Keratinocyte (primary cell): ENCODE results near the gene TMTC2. TPM values are rescaled to one million over a fixed set of nuclear protein-coding genes. Genes with fewer than 3 reads are reported as not detected.

ENCODE experiments used
- DNase-seq: peaks from one replicate; pipeline ENCODE4 v3.0.0-alpha.2; 2011; ENCODE audit warnings: low read depth, missing footprints, low spot score
- FAIRE-seq: peaks from 2 replicates; lab custom pipeline; 2011; peaks lifted over from hg19 to GRCh38; lab: Jason Lieb, UNC
- H2AFZ ChIP-seq: 2 replicates; pipeline ENCODE4 v1.6.0; 2012; ENCODE audit warnings: low read length, control low read depth, inconsistent platforms; ENCODE audit not compliant: control insufficient read depth
- H3K27ac ChIP-seq: 2 replicates; pipeline ENCODE4 v1.5.1; 2011; ENCODE audit warnings: low read length; ENCODE audit not compliant: control insufficient read depth, insufficient read depth
- H3K27me3 ChIP-seq: 3 replicates; pipeline ENCODE4 v1.6.0; 2011; ENCODE audit warnings: low read length; ENCODE audit not compliant: control insufficient read depth, insufficient read depth; ENCODE audit errors: extremely low read depth
- H3K36me3 ChIP-seq, 2 experiments: 2 replicates in 1 of 2; 3 replicates in 1 of 2; pipeline ENCODE4 v1.5.1; 2011; ENCODE audit warnings: low read length in 2 of 2, mild to moderate bottlenecking in 1 of 2; ENCODE audit not compliant: control insufficient read depth in 2 of 2, insufficient read depth in 2 of 2; ENCODE audit errors: extremely low read depth in 1 of 2
- H3K4me1 ChIP-seq: 3 replicates; pipeline ENCODE4 v1.5.1; 2011; ENCODE audit warnings: low read length; ENCODE audit not compliant: control insufficient read depth, insufficient read depth; ENCODE audit errors: extremely low read depth
- H3K4me2 ChIP-seq: 3 replicates; pipeline ENCODE4 v1.6.0; 2011; ENCODE audit warnings: low read depth, low read length; ENCODE audit not compliant: control insufficient read depth, insufficient read depth; ENCODE audit errors: extremely low read depth
- H3K4me3 ChIP-seq, 3 experiments: fragments of 200-600 bp in 1 of 3; sonication (generic) in 1 of 3; 2 replicates in 2 of 3; 3 replicates in 1 of 3; pipeline ENCODE4 v1.5.1; 2011 to 2016; ENCODE audit warnings: low read length in 3 of 3, mild to moderate bottlenecking in 3 of 3, control low read depth in 2 of 3, inconsistent platforms in 1 of 3, low read depth in 1 of 3, mixed read lengths in 1 of 3, mixed run types in 1 of 3, moderate library complexity in 1 of 3; ENCODE audit not compliant: control insufficient read depth in 2 of 3, insufficient read depth in 2 of 3; ENCODE audit errors: extremely low read depth in 1 of 3
- H3K79me2 ChIP-seq: 2 replicates; pipeline ENCODE4 v1.6.0; 2012; ENCODE audit warnings: low read length; ENCODE audit not compliant: control insufficient read depth, insufficient read depth
- H3K9ac ChIP-seq: 3 replicates; pipeline ENCODE4 v1.6.0; 2011; ENCODE audit warnings: low read length; ENCODE audit not compliant: control insufficient read depth, insufficient read depth; ENCODE audit errors: extremely low read depth
- H3K9me1 ChIP-seq: 3 replicates; pipeline ENCODE4 v1.6.0; 2011; ENCODE audit warnings: low read length; ENCODE audit not compliant: control insufficient read depth, insufficient read depth; ENCODE audit errors: extremely low read depth
- H3K9me3 ChIP-seq: 2 replicates; pipeline ENCODE4 v1.5.1; 2012; ENCODE audit warnings: low read depth, low read length; ENCODE audit not compliant: control insufficient read depth
- H4K20me1 ChIP-seq: 3 replicates; pipeline ENCODE4 v1.6.0; 2011; ENCODE audit warnings: low read length; ENCODE audit not compliant: control insufficient read depth, insufficient read depth; ENCODE audit errors: extremely low read depth
- EZH2 ChIP-seq: IDR thresholded peaks from one replicate; pipeline ENCODE4 v1.6.1; 2012; ENCODE audit warnings: inconsistent platforms, mild to moderate bottlenecking, low read length, moderate library complexity
- dilution Hi-C: fragments of 300-500 bp; cut with MboI; formaldehyde crosslinking; loops from one replicate; pipeline ENCODE4 v1.7.0; 2020; ENCODE audit warnings: low sequenced_read_pairs; ENCODE audit not compliant: extremely low pct_ligation_motif_present
- polyA plus RNA-seq, 5 experiments: library from polyadenylated mRNA; depleted of rRNA in 3 of 5; stranded (reverse) in 3 of 5; stranded (forward) in 1 of 5; unstranded in 1 of 5; fragments of >200 nt; gene quantifications; 1 replicate in 1 of 5; 2 replicates in 3 of 5; 3 replicates in 1 of 5; pipeline versions ENCODE4 v1.2.1 to v1.2.3, GENCODE V29; 2011 to 2012; ENCODE audit warnings: missing spikeins in 2 of 5, low read depth in 1 of 5, low replicate concordance in 1 of 5
- TF ChIP-seq, protein P1 (sequence below), 3 experiments: IDR thresholded peaks in 1 of 3; conservative IDR thresholded peaks in 1 of 3; optimal IDR thresholded peaks in 1 of 3; 2 replicates in 2 of 3; 3 replicates in 1 of 3; pipeline versions ENCODE3 to v1.5.1; 2011; ENCODE audit warnings: low read length in 3 of 3, mild to moderate bottlenecking in 3 of 3, moderate library complexity in 2 of 3, control low read depth in 1 of 3, inconsistent platforms in 1 of 3; ENCODE audit not compliant: insufficient read depth in 2 of 3; ENCODE audit errors: extremely low read depth in 1 of 3

The TMTC2 gene
- polyA plus RNA-seq, 1 donor (not counting 4 experiments of a cell fraction or from before 2014, with no cell fraction given) = 3.8 TPM

DNA sequence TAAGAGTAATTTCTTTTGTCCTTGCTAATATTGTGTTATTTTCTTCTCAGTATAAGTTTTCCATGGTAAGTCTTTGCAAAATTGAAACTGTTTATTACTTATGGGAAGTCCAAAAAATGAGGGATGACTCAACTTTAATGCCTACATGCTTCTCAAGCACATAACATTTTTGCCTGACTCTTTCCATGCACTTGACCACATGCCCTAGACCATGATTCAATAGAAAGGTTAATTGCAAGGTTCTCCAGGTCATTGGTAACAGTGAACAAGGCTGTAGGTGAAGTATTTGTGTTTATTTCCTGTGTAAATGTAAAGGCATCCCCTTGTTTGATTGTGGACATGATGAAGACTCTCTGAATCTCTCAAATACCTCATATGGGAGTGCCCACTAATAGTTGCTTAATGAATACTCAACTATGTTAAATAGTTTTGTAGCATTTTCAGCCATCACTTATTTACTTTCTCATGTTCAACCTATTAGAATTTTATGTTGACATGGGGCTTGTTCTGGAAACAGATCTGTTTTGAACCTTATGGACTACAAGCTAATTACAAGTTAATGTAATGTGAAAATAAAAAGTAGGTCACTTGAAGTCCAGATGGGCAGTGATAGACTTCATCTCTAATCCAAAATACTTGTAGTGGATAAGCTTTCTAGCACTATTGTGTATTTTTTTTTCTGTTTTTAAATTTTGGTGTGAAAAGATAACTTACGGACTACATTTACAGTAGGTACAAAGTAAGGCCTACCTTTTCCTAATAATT lies 131.7 kb downstream of the TMTC2 start:
- Histone ChIP-seq H4K20me1 (no peaks in the 10 kb centered on the region), H3K9me1 (no peaks in the 10 kb centered on the region), H3K27ac (no peak overlapping the region), H3K4me1 (peaks cover 5% of the 10 kb centered on the region), H3K36me3 (no peaks in the 10 kb centered on the region), H2AFZ (no peak overlapping the region), H3K27me3 (no peaks in the 10 kb centered on the region), H3K4me2 (no peak overlapping the region), H3K4me3 (no peak overlapping the region), H3K9ac (no peak overlapping the region), H3K79me2 (no peaks in the 10 kb centered on the region), H3K9me3 (no peaks in the 10 kb centered on the region)
- dilution Hi-C loops = no loop called here
- FAIRE-seq = no peak
- DNase-seq = no peak
- TF ChIP-seq EZH2 = no peak

DNA sequence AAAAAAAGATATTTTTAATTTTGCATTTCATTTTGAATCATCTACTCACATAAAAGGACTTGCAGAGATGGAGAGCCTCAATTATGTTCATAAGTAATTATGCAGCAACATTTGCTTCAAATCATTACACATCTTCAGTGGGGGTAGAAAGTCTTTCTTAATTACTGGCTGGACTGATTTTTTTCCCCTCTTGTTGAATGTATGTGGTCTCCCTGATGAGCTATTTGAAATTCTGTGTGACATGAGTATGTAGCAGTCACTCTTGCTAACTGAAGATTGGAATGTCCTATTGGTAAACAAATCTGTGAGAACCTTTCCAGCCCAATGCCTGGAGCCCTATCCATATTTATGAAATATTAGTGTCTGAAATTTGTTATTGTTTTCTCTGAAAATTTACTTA lies 139.8 kb downstream of the TMTC2 start:
- Histone ChIP-seq H3K9me1 (no peaks in the 10 kb centered on the region), H3K36me3 (no peaks in the 10 kb centered on the region), H4K20me1 (no peaks in the 10 kb centered on the region), H3K4me1 (no peaks in the 10 kb centered on the region), H3K4me3 (no peak overlapping the region), H3K9me3 (no peaks in the 10 kb centered on the region), H3K9ac (no peak overlapping the region), H3K27ac (no peak overlapping the region), H2AFZ (no peak overlapping the region), H3K4me2 (no peak overlapping the region), H3K27me3 (no peaks in the 10 kb centered on the region), H3K79me2 (no peaks in the 10 kb centered on the region)
- DNase-seq (no peak), FAIRE-seq (no peak)
- dilution Hi-C loops = no loop called here
- TF ChIP-seq EZH2 = no peak
- TF ChIP-seq, protein P1, sequence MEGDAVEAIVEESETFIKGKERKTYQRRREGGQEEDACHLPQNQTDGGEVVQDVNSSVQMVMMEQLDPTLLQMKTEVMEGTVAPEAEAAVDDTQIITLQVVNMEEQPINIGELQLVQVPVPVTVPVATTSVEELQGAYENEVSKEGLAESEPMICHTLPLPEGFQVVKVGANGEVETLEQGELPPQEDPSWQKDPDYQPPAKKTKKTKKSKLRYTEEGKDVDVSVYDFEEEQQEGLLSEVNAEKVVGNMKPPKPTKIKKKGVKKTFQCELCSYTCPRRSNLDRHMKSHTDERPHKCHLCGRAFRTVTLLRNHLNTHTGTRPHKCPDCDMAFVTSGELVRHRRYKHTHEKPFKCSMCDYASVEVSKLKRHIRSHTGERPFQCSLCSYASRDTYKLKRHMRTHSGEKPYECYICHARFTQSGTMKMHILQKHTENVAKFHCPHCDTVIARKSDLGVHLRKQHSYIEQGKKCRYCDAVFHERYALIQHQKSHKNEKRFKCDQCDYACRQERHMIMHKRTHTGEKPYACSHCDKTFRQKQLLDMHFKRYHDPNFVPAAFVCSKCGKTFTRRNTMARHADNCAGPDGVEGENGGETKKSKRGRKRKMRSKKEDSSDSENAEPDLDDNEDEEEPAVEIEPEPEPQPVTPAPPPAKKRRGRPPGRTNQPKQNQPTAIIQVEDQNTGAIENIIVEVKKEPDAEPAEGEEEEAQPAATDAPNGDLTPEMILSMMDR (optimal IDR thresholded peaks at IDR 0.05 in 1 of 3, IDR thresholded peaks at IDR 0.05 in 1 of 3, conservative IDR thresholded peaks at IDR 0.05 in 1 of 3; ENCODE audit: extremely low read depth in 1 of 3, insufficient read depth in 2 of 3, low read length in 3 of 3) = no peak
